Glutamatergic neuron (in vitro differentiated cells): ENCODE measurements around the gene LRCH2. TPM values are rescaled to one million over a fixed set of nuclear protein-coding genes. Genes with fewer than 3 reads are reported as not detected.
"Not testable (repeated sequence)": the region's sequence is repeated elsewhere in the genome, so short reads cannot be mapped to it uniquely, and the experiment has no call there.

ENCODE experiments used
- DNase-seq: peaks from one replicate; pipeline ENCODE4 v3.0.0; 2022
- H3K27ac Mint-ChIP-seq: one replicate; pipeline ENCODE4 v1.8.0; 2020; ENCODE audit warnings: mild to moderate bottlenecking, mixed read lengths, inconsistent platforms; ENCODE audit not compliant: unreplicated experiment
- H3K27me3 Mint-ChIP-seq: one replicate; pipeline ENCODE4 v1.8.0; 2020; ENCODE audit warnings: mild to moderate bottlenecking, moderate library complexity, mixed read lengths, inconsistent platforms; ENCODE audit not compliant: unreplicated experiment
- H3K36me3 Mint-ChIP-seq: one replicate; pipeline ENCODE4 v1.8.0; 2020; ENCODE audit warnings: mild to moderate bottlenecking, mixed read lengths, inconsistent platforms; ENCODE audit not compliant: unreplicated experiment
- H3K4me1 Mint-ChIP-seq: one replicate; pipeline ENCODE4 v1.8.0; 2020; ENCODE audit warnings: mild to moderate bottlenecking, low read depth, mixed read lengths, inconsistent platforms; ENCODE audit not compliant: unreplicated experiment
- H3K4me3 Mint-ChIP-seq: one replicate; pipeline ENCODE4 v1.8.0; 2020; ENCODE audit warnings: mild to moderate bottlenecking, mixed read lengths, inconsistent platforms; ENCODE audit not compliant: unreplicated experiment
- H3K9me3 Mint-ChIP-seq: one replicate; pipeline ENCODE4 v1.8.0; 2020; ENCODE audit warnings: mild to moderate bottlenecking, moderate library complexity, mixed read lengths, inconsistent platforms; ENCODE audit not compliant: unreplicated experiment
- total RNA-seq: library from RNA; stranded (reverse); fragmentation: NEBNext Ultra II Directional; extraction: Animal tissue kit (Norgen Biotek cat#: 25700); gene quantifications from one replicate; pipeline ENCODE4 v1.2.1, GENCODE V29; 2021; ENCODE audit not compliant: unreplicated experiment
- TF ChIP-seq, protein P1 (sequence below): fragments of 200-600 bp; sonication (generic); IDR thresholded peaks from one replicate; pipeline ENCODE4 v1.5.0; 2021; ENCODE audit not compliant: partially characterized antibody, unreplicated experiment

The LRCH2 gene
- total RNA-seq, 1 donor from 2014 or later = 24.2 TPM

DNA sequence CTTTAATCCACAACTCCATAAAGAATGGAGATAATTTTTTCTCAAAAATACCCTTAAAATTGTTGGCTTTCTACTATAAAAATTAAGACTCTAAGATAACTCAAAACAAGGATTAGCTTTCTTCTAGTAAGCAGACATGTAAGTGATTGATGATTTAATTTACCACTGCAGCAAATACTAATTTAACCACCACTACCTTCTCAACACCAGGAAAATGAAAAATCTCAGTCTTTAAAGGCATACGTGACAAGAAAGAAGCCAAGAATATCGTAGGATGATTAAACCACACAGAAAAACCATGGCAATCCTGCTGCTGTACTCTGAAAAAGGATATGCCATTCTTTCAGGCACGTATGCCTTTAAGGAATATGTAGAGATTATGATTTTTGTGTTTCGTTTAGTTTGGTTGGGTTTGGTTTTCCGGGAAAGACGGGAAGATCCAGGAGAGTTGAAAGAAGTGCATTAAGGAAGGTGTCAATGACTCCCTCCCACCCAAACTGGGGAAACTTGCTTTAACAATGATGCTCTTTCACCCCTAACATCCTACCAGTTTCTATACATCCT, 881 bp downstream of the LRCH2 start:
- H3K9me3 Mint-ChIP-seq = no peaks in the 10 kb centered on the region
- H3K27me3 Mint-ChIP-seq = no peaks in the 10 kb centered on the region
- H3K4me3 Mint-ChIP-seq = peak overlapping the region; percentile 96
- H3K36me3 Mint-ChIP-seq = no peaks in the 10 kb centered on the region
- DNase-seq = no peak
- peak overlapping the region; percentile 90 for H3K27ac Mint-ChIP-seq
- TF ChIP-seq, protein P1, sequence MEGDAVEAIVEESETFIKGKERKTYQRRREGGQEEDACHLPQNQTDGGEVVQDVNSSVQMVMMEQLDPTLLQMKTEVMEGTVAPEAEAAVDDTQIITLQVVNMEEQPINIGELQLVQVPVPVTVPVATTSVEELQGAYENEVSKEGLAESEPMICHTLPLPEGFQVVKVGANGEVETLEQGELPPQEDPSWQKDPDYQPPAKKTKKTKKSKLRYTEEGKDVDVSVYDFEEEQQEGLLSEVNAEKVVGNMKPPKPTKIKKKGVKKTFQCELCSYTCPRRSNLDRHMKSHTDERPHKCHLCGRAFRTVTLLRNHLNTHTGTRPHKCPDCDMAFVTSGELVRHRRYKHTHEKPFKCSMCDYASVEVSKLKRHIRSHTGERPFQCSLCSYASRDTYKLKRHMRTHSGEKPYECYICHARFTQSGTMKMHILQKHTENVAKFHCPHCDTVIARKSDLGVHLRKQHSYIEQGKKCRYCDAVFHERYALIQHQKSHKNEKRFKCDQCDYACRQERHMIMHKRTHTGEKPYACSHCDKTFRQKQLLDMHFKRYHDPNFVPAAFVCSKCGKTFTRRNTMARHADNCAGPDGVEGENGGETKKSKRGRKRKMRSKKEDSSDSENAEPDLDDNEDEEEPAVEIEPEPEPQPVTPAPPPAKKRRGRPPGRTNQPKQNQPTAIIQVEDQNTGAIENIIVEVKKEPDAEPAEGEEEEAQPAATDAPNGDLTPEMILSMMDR = no peak
- H3K4me1 Mint-ChIP-seq = peaks cover 14% of the 10 kb centered on the region

DNA sequence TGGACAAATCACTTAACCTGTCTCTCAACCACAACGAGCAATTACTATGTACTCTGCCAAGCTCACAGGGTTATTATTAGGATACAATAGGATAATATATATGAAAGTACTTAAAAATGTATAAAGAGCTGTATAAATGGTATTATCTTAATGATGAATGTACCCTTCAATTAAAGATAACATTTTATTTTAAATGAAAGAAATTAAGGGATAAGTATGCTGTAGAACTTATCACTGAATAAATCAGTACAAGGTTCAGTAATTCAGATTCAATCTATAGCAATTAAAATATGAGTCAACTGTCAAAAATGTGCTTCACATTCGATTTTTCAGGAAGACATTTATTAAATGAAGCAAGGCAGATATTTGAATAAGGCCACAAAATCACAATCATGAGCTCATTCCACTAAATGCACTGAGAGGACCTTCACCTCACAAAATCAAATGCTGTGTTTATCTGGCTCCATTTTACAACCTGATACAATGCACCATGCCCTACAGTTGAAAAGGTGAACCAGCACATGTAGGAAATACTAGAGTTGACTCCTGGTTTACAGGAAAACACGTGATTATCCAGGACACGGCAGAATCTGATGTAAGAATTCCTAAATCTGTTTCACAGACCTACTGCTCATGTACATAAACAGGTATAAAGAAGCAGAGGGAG, 4.4 kb downstream of the LRCH2 start:
- Mint-ChIP-seq H3K27ac (no peak overlapping the region), H3K36me3 (no peaks in the 10 kb centered on the region)

DNA sequence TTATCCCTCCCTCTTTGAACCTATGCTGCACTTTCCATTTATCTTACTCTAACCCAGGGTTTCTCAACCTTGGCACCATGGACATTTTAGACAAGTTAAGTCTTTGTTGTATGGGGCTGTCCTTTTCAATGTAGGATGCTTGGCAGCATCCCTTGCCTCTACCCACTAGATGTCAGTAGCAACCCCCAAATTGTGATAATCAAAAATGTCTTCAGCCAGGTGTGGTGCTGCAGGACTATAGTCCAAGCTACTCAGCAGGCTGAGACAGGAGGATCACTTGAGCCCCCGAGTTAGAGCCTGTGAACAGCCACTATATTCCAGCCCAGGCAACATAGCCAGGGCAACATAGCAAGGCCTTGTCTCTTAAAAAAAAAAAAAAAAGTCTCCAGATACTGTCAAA, 7.0 kb downstream of the LRCH2 start:
- H3K4me3 Mint-ChIP-seq = no peak overlapping the region
- H3K4me1 Mint-ChIP-seq = peaks cover 37% of the 10 kb centered on the region
- TF ChIP-seq, protein P1 = no peak
- DNase-seq = no peak
- H3K9me3 Mint-ChIP-seq = no peaks in the 10 kb centered on the region
- H3K36me3 Mint-ChIP-seq = no peaks in the 10 kb centered on the region
- no peaks in the 10 kb centered on the region for H3K27me3 Mint-ChIP-seq
- no peak overlapping the region for H3K27ac Mint-ChIP-seq

More for the DNA sequence above, 4.4 kb downstream of the LRCH2 start:
- peaks cover 30% of the 10 kb centered on the region for H3K4me1 Mint-ChIP-seq
- peak overlapping the region; percentile 80 for H3K4me3 Mint-ChIP-seq
- H3K27me3 Mint-ChIP-seq = no peaks in the 10 kb centered on the region
- no peak for DNase-seq
- H3K9me3 Mint-ChIP-seq = no peaks in the 10 kb centered on the region
- TF ChIP-seq, protein P1 = no peak

DNA sequence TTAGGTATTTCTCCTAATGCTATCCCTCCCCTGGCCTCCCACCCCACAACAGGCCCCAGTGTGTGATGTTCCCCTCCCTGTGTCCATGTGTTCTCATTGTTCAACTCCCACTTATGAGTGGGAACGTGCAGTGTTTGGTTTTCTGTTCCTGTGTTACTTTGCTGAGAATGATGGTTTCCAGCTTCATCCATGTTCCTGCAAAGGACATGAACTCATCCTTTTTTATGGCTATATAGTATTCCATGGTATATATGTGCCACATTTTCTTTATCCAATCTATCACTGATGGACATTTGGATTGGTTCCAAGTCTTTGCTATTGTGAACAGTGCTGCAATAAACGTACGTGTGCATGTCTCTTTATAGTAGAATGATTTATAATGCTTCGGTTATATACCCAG, 16.6 kb downstream of the LRCH2 start:
- not testable (repeated sequence) for H3K27me3 Mint-ChIP-seq, H3K36me3 Mint-ChIP-seq, H3K4me3 Mint-ChIP-seq, DNase-seq, H3K27ac Mint-ChIP-seq, H3K9me3 Mint-ChIP-seq
- H3K4me1 Mint-ChIP-seq = peaks cover 38% of the 10 kb centered on the region

DNA sequence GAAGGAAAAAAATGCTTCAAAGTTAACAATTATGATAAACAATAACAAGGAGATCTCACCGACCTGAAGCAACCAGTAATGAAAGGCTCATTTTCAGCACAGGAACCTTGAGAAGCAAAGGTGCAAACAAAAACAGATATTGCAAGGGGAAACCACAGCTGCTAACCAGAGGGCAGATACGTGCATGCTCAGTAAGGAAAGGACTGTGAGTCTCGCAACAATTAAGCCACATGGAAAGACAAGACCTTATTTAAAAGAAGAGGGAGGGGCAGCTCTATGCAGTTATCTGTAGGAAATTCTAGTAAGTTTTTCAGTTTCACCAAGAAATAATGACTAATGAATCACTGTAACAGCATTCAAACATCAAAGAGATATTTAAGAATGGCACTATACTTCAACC, 19.3 kb downstream of the LRCH2 start:
- H3K4me3 Mint-ChIP-seq = peak overlapping the region; percentile 83
- H3K4me1 Mint-ChIP-seq = peaks cover 26% of the 10 kb centered on the region
- H3K9me3 Mint-ChIP-seq = peaks cover 8% of the 10 kb centered on the region
- H3K36me3 Mint-ChIP-seq = no peaks in the 10 kb centered on the region
- DNase-seq = no peak
- TF ChIP-seq, protein P1 = no peak
- H3K27me3 Mint-ChIP-seq = peaks cover 5% of the 10 kb centered on the region
- H3K27ac Mint-ChIP-seq = peak overlapping the region; percentile 99
